Nephron (organoid): ENCODE data around the gene TBX15.

ENCODE experiments used
- H3K27ac Mint-ChIP-seq, 3 experiments: 2 replicates each; pipeline ENCODE4 v1.8.0; 2020; ENCODE audit warnings: mixed read lengths in 3 of 3, mild to moderate bottlenecking in 2 of 3, moderate library complexity in 1 of 3
- H3K27me3 Mint-ChIP-seq: 2 replicates; pipeline ENCODE4 v1.8.0; 2021; ENCODE audit warnings: low read depth, mild to moderate bottlenecking, moderate library complexity, mixed read lengths
- H3K36me3 Mint-ChIP-seq: 2 replicates; pipeline ENCODE4 v1.8.0; 2020; ENCODE audit warnings: low read depth, mixed read lengths
- H3K4me1 Mint-ChIP-seq: 2 replicates; pipeline ENCODE4 v1.8.0; 2020; ENCODE audit warnings: mixed read lengths
- H3K4me3 Mint-ChIP-seq, 3 experiments: 2 replicates each; pipeline ENCODE4 v1.8.0; 2020; ENCODE audit warnings: mild to moderate bottlenecking in 3 of 3, mixed read lengths in 3 of 3, moderate library complexity in 2 of 3
- H3K9me3 Mint-ChIP-seq: 2 replicates; pipeline ENCODE4 v1.8.0; 2020; ENCODE audit warnings: mixed read lengths
- TF ChIP-seq, protein P1 (sequence below), 3 experiments: fragments of 200-600 bp; sonication (generic); IDR thresholded peaks; one replicate each; pipeline ENCODE4 v1.5.0; 2021; ENCODE audit warnings: antibody characterized with exemption in 3 of 3; ENCODE audit not compliant: unreplicated experiment in 3 of 3

Gene TBX15

DNA sequence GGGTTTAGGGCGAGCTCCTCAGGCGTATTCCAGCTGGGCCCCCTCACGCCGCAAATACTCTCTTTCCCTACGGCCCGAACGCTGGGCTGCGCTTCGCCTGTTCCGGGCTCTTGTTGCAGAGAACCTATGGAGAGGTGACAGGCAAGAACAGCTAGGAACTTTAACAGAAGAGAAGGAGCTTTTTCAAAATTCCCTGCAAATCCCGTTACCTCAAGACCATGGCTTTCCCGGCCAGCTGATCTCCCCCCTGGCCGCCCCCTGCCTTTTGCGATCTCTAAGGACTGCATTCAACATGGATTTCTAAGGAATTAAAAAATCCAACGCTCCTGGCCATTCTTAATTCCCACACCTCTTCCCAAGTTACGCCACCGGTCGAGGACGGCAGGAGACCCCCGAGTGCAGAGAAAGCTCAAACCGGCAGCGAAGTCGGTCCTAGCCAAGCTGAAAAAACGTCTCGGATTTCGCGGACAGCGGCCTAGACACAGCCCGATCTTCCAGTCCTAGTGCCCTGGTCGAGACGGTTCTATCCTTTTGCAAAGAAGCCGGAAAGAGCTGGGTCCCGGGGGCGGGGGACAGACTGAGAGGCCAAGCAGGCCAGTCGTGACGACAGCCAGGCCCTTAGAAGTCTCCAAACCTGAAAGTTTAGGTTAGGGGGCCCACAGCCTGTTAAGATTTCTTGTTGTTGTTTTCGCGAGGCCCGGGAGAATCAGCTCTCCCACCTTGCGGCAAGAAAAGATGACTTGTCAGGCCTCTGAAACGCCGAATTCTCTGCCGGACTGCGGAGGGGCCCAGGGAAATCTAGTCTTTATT lies 1.1 kb upstream of the TBX15 start:
- peaks cover 8% of the 10 kb centered on the region for H3K9me3 Mint-ChIP-seq
- H3K36me3 Mint-ChIP-seq, result peaks cover 5% of the 10 kb centered on the region
- peak overlapping the region; percentile 85 to 91 (median 91) for H3K4me3 Mint-ChIP-seq
- peaks cover 60% of the 10 kb centered on the region for H3K4me1 Mint-ChIP-seq
- TF ChIP-seq, protein P1, sequence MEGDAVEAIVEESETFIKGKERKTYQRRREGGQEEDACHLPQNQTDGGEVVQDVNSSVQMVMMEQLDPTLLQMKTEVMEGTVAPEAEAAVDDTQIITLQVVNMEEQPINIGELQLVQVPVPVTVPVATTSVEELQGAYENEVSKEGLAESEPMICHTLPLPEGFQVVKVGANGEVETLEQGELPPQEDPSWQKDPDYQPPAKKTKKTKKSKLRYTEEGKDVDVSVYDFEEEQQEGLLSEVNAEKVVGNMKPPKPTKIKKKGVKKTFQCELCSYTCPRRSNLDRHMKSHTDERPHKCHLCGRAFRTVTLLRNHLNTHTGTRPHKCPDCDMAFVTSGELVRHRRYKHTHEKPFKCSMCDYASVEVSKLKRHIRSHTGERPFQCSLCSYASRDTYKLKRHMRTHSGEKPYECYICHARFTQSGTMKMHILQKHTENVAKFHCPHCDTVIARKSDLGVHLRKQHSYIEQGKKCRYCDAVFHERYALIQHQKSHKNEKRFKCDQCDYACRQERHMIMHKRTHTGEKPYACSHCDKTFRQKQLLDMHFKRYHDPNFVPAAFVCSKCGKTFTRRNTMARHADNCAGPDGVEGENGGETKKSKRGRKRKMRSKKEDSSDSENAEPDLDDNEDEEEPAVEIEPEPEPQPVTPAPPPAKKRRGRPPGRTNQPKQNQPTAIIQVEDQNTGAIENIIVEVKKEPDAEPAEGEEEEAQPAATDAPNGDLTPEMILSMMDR (IDR thresholded peaks at IDR 0.05; ENCODE audit: unreplicated experiment in 3 of 3), result no peak
- peak overlapping the region; percentile 73 to 94 (median 82) for H3K27ac Mint-ChIP-seq
- peaks cover 99% of the 10 kb centered on the region for H3K27me3 Mint-ChIP-seq

DNA sequence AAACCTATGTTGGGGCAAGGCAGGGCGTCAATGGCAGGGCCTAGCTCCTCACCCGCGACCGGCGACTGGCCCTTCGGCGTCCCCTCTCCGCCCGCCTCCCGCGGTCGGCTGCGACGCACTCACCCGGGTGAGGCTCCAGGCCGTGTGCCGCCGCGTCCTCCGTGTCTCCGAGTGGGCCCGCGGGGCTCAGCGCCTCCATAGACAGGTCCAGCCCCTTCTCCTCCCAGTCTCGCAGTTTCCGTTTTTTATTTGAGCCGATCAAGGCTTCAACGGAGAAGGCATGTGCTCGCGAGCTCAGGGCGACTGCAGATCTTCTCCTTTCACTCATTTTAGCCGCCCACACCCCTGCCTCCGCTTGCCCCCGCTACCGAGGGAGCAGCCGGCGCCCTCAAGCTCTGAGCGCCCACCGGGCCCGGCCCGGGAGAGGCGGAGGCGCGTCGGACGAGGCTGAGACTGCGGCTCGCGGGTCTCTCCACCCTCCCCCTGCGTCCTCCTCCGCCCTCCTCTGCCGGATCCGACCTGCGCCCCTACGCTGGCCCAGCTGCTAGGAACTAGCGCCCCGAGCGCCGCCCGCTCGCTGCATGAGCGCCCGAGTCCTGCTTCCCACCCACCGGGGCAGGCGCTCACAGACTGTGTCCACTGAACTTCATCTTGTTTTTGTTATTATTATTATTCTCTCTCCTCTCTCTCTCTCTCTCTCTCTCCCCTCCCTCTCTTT lies 516 bp downstream of the TBX15 start:
- Mint-ChIP-seq H3K27ac (peak overlapping the region; percentile 82 to 96 (median 94)), H3K9me3 (peaks cover 8% of the 10 kb centered on the region), H3K27me3 (peaks cover 100% of the 10 kb centered on the region), H3K4me3 (peak overlapping the region; percentile 91 to 92 (median 91)), H3K36me3 (peaks cover 20% of the 10 kb centered on the region), H3K4me1 (peaks cover 60% of the 10 kb centered on the region)
- TF ChIP-seq, protein P1 (IDR thresholded peaks at IDR 0.05; ENCODE audit: unreplicated experiment in 3 of 3), result no peak

- peaks cover 100% of the 10 kb centered on the region for H3K27me3 Mint-ChIP-seq
- TF ChIP-seq, protein P1 (IDR thresholded peaks at IDR 0.05; ENCODE audit: unreplicated experiment in 3 of 3), result no peak
- peak overlapping the region; percentile 91 to 92 (median 91) for H3K4me3 Mint-ChIP-seq
- peak overlapping the region; percentile 82 to 96 (median 94) for H3K27ac Mint-ChIP-seq
- peaks cover 21% of the 10 kb centered on the region for H3K36me3 Mint-ChIP-seq
- H3K9me3 Mint-ChIP-seq, result peaks cover 8% of the 10 kb centered on the region
- H3K4me1 Mint-ChIP-seq, result peaks cover 56% of the 10 kb centered on the region
Observed at GRCh38 chr1:118986555-118987467, 1.3 kb downstream of the TBX15 start.

- Mint-ChIP-seq H3K4me1 (peaks cover 55% of the 10 kb centered on the region), H3K27ac (peak overlapping the region; percentile 82 to 96 (median 94)), H3K27me3 (peaks cover 100% of the 10 kb centered on the region), H3K36me3 (peaks cover 21% of the 10 kb centered on the region), H3K9me3 (peaks cover 8% of the 10 kb centered on the region), H3K4me3 (peak overlapping the region; percentile 91 to 92 (median 91))
- TF ChIP-seq, protein P1 (IDR thresholded peaks at IDR 0.05; ENCODE audit: unreplicated experiment in 3 of 3), result no peak
Observed at GRCh38 chr1:118985640-118986554, 2.2 kb downstream of the TBX15 start.
